ENCODE results near the gene LIPM. TPM values are rescaled to one million over a fixed set of nuclear protein-coding genes. Genes with fewer than 3 reads are reported as not detected.

The LIPM gene
- total and polyA plus RNA-seq, 4 experiments from 2014 or later: not detected

- CTCF ChIA-PET (ENCODE audit: partially characterized antibody): no interaction called here
- no peak overlapping the region for H3K27ac Mint-ChIP-seq
Measured at GRCh38 chr10:88786032-88786770, 16.3 kb upstream of the LIPM start.

DNA sequence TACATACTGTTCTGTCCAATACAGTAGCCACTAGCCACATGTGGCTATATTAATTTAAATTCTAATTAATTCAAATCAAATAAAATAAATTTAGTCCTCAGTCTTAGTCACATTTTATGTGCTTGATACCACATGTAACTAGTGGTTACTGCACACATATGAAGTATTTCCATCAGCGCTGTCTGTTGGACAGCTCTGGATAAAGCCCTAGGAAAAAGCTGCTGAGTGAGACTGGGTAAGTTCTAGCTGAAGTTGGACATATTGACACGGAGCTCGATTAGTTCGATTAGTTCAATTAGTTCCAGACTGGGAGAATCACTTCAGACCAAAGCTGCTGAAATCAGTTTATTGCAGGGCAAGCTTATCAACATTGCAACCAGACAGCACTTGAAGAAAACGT, 15.1 kb upstream of the LIPM start:
- Histone ChIP-seq H3K36me3 (ENCODE audit: insufficient read depth, low read length) (no peaks in the 10 kb centered on the region), H3K27me3 (ENCODE audit: insufficient read depth, low read length) (no peaks in the 10 kb centered on the region), H3K4me3 (ENCODE audit: low read length in 2 of 2) (no peak overlapping the region), H3K27ac (ENCODE audit: low read depth, low read length) (no peak overlapping the region), H3K4me1 (ENCODE audit: insufficient read depth, low read length) (no peaks in the 10 kb centered on the region), H3K9me3 (ENCODE audit: control insufficient read depth in 1 of 2, low read length in 2 of 2) (no peaks in the 10 kb centered on the region)
- Mint-ChIP-seq H3K27me3 (peaks cover 1 to 3% of the 10 kb centered on the region in 2 donors), H3K9me3 (peaks cover 0 to 2% (median 0%) of the 10 kb centered on the region in 8 donors), H3K4me1 (peaks cover 0 to 2% (median 1%) of the 10 kb centered on the region in 4 donors), H3K36me3 (no peaks in the 10 kb centered on the region), H3K27ac (no peak overlapping the region), H3K4me3 (no peak overlapping the region)
- ChIA-PET CTCF (ENCODE audit: partially characterized antibody) (no interaction called here), POLR2A (ENCODE audit: partially characterized antibody) (no interaction called here)
- DNase-seq: no peak
- intact Hi-C loops (cut with micrococcal nuclease): no loop called here

More at GRCh38 chr10:88786032-88786770, 16.3 kb upstream of the LIPM start:
- POLR2A ChIA-PET (ENCODE audit: partially characterized antibody): no interaction called here
- Mint-ChIP-seq H3K36me3 (no peaks in the 10 kb centered on the region), H3K27me3 (peaks cover 1 to 3% of the 10 kb centered on the region in 2 donors), H3K4me1 (peaks cover 0 to 2% (median 0%) of the 10 kb centered on the region in 4 donors), H3K4me3 (no peak overlapping the region), H3K9me3 (peaks cover 0 to 2% (median 0%) of the 10 kb centered on the region in 8 donors)
- no peaks in the 10 kb centered on the region for H3K9me3 ChIP-seq (ENCODE audit: control insufficient read depth in 1 of 2, low read length in 2 of 2)
- H3K27ac ChIP-seq (ENCODE audit: low read depth, low read length): no peak overlapping the region
- H3K4me3 ChIP-seq (ENCODE audit: low read length in 2 of 2): no peak overlapping the region
- no peak for DNase-seq
- no peaks in the 10 kb centered on the region for H3K4me1 ChIP-seq (ENCODE audit: insufficient read depth, low read length)
- H3K36me3 ChIP-seq (ENCODE audit: insufficient read depth, low read length): no peaks in the 10 kb centered on the region
- intact Hi-C loops (cut with micrococcal nuclease): no loop called here
- H3K27me3 ChIP-seq (ENCODE audit: insufficient read depth, low read length): no peaks in the 10 kb centered on the region

GRCh38 chr10:88788924-88789323, 13.6 kb upstream of the LIPM start:
- no peak for DNase-seq
- Mint-ChIP-seq H3K4me3 (no peak overlapping the region), H3K27me3 (peaks cover 1 to 3% of the 10 kb centered on the region in 2 donors), H3K4me1 (peaks cover 3 to 14% (median 8%) of the 10 kb centered on the region in 4 donors), H3K27ac (no peak overlapping the region), H3K36me3 (no peaks in the 10 kb centered on the region), H3K9me3 (peaks cover 0 to 2% (median 0%) of the 10 kb centered on the region in 8 donors)
- CTCF ChIA-PET (ENCODE audit: partially characterized antibody): interaction anchor here (1.1 kb wide), 1 partner anchor 22 kb away, joined by 4 read pairs; no protein-coding TSS in a partner anchor
- intact Hi-C loops (cut with micrococcal nuclease): no loop called here
- POLR2A ChIA-PET (ENCODE audit: partially characterized antibody): no interaction called here
- Histone ChIP-seq H3K4me1 (ENCODE audit: insufficient read depth, low read length) (peaks cover 8% of the 10 kb centered on the region), H3K27ac (ENCODE audit: low read depth, low read length) (no peak overlapping the region), H3K36me3 (ENCODE audit: insufficient read depth, low read length) (no peaks in the 10 kb centered on the region), H3K4me3 (ENCODE audit: low read length in 2 of 2) (no peak overlapping the region), H3K9me3 (ENCODE audit: control insufficient read depth in 1 of 2, low read length in 2 of 2) (no peaks in the 10 kb centered on the region), H3K27me3 (ENCODE audit: insufficient read depth, low read length) (no peaks in the 10 kb centered on the region)

- peaks cover 4 to 17% (median 11%) of the 10 kb centered on the region in 4 donors for H3K4me1 Mint-ChIP-seq
- POLR2A ChIA-PET (ENCODE audit: partially characterized antibody): no interaction called here
- H3K4me1 ChIP-seq (ENCODE audit: insufficient read depth, low read length): peaks cover 10% of the 10 kb centered on the region
- H3K4me3 ChIP-seq (ENCODE audit: low read length in 2 of 2): no peak overlapping the region
- H3K36me3 Mint-ChIP-seq: no peaks in the 10 kb centered on the region
- H3K27ac ChIP-seq (ENCODE audit: low read depth, low read length): no peak overlapping the region
- CTCF ChIA-PET (ENCODE audit: partially characterized antibody): interaction anchor here (0.7 to 1.5 kb wide), 2 partner anchors 13 to 45 kb away, joined by 3 read pairs; no protein-coding TSS in a partner anchor
- H3K9me3 Mint-ChIP-seq: peaks cover 0 to 2% (median 0%) of the 10 kb centered on the region in 8 donors
- peaks cover 0 to 1% of the 10 kb centered on the region in 2 donors for H3K27me3 Mint-ChIP-seq
- H3K27me3 ChIP-seq (ENCODE audit: insufficient read depth, low read length): no peaks in the 10 kb centered on the region
- intact Hi-C loops (cut with micrococcal nuclease): no loop called here
- no peaks in the 10 kb centered on the region for H3K9me3 ChIP-seq (ENCODE audit: control insufficient read depth in 1 of 2, low read length in 2 of 2)
- H3K27ac Mint-ChIP-seq: no peak overlapping the region
- no peak overlapping the region for H3K4me3 Mint-ChIP-seq
- DNase-seq: no peak
- no peaks in the 10 kb centered on the region for H3K36me3 ChIP-seq (ENCODE audit: insufficient read depth, low read length)
Measured at GRCh38 chr10:88791924-88792323, 10.6 kb upstream of the LIPM start.

DNA sequence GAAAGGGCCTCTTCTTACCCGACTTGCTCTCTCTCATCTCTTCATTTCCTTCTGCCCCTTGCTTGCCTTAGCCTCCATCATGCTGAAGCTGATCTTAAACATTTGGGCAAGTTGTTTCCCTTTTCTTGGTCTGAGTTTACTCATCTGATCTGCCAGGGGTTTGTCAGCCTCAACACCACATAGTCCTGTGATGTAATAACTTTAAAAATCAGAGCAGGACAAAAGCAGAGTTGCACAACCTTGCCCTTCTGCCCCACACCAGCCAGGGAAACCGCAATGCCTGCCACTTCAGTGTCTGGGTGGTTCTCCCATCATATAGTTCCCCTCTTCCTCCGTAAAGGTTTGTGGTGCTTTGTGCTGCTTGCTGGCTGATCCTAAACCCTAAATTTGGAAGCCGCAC, 9.9 kb upstream of the LIPM start:
- Histone ChIP-seq H3K9me3 (ENCODE audit: control insufficient read depth in 1 of 2, low read length in 2 of 2) (no peaks in the 10 kb centered on the region), H3K36me3 (ENCODE audit: insufficient read depth, low read length) (no peaks in the 10 kb centered on the region), H3K4me1 (ENCODE audit: insufficient read depth, low read length) (peaks cover 10% of the 10 kb centered on the region), H3K4me3 (ENCODE audit: low read length in 2 of 2) (no peak overlapping the region), H3K27ac (ENCODE audit: low read depth, low read length) (no peak overlapping the region), H3K27me3 (ENCODE audit: insufficient read depth, low read length) (no peaks in the 10 kb centered on the region)
- H3K27ac Mint-ChIP-seq: no peak overlapping the region
- POLR2A ChIA-PET (ENCODE audit: partially characterized antibody): no interaction called here
- no peaks in the 10 kb centered on the region for H3K36me3 Mint-ChIP-seq
- CTCF ChIA-PET (ENCODE audit: partially characterized antibody): no interaction called here
- peaks cover 0 to 2% (median 0%) of the 10 kb centered on the region in 8 donors for H3K9me3 Mint-ChIP-seq
- intact Hi-C loops (cut with micrococcal nuclease): no loop called here
- DNase-seq: no peak
- peaks cover 4 to 17% (median 11%) of the 10 kb centered on the region in 4 donors for H3K4me1 Mint-ChIP-seq
- peaks cover 0 to 1% of the 10 kb centered on the region in 2 donors for H3K27me3 Mint-ChIP-seq
- H3K4me3 Mint-ChIP-seq: no peak overlapping the region

DNA sequence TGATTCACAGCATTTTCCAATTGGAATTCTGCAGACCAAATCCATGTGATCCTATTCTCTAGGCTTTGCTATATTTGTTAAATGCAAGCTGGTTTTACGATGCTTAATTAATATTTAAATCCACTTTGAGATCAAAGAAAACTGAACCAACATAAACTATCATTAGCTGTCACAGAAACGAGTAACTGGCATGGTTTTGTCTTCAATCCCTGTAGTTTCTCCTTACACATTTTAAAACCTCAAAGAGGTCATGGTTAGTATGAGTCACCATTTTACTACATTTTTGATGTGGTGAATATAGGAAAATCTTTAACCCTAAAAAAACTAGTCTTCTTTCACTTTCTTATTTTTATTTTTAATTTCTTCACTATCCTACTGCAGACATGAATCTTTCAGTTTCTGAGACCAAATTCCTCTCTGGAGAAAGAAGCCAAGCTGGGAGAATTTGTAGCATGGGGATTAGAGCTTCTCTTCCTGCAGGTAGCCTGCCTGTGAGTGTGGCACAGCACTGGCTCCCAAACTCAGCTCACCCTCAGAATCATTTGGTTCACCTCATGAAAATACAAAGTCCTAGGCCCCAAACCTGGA, 8.7 kb upstream of the LIPM start:
- peaks cover 4 to 17% (median 11%) of the 10 kb centered on the region in 4 donors for H3K4me1 Mint-ChIP-seq
- H3K9me3 Mint-ChIP-seq: peaks cover 0 to 3% (median 0%) of the 10 kb centered on the region in 8 donors
- Histone ChIP-seq H3K27me3 (ENCODE audit: insufficient read depth, low read length) (no peaks in the 10 kb centered on the region), H3K27ac (ENCODE audit: low read depth, low read length) (no peak overlapping the region), H3K9me3 (ENCODE audit: control insufficient read depth in 1 of 2, low read length in 2 of 2) (no peaks in the 10 kb centered on the region), H3K4me3 (ENCODE audit: low read length in 2 of 2) (no peak overlapping the region), H3K36me3 (ENCODE audit: insufficient read depth, low read length) (no peaks in the 10 kb centered on the region), H3K4me1 (ENCODE audit: insufficient read depth, low read length) (peaks cover 10% of the 10 kb centered on the region)
- no peaks in the 10 kb centered on the region for H3K36me3 Mint-ChIP-seq
- ChIA-PET POLR2A (ENCODE audit: partially characterized antibody) (interaction anchor here (0.9 kb wide), 1 partner anchor 86 kb away, joined by 3 read pairs; the partner anchor contains the start of gene STAMBPL1), CTCF (ENCODE audit: partially characterized antibody) (interaction anchor here (0.7 to 1.6 kb wide), 3 partner anchors 15 to 42 kb away, joined by 3 to 4 read pairs (median 3); no protein-coding TSS in a partner anchor)
- H3K27me3 Mint-ChIP-seq: no peaks in the 10 kb centered on the region
- peak overlapping the region in 1 of 7 donors; percentile 89 for H3K27ac Mint-ChIP-seq
- intact Hi-C loops (cut with micrococcal nuclease): no loop called here
- DNase-seq: peak in 4 of 5 donors; percentile 15 to 41 (median 26)
- H3K4me3 Mint-ChIP-seq: peak overlapping the region in 3 of 8 donors; percentile 40 to 74 (median 57)

DNA sequence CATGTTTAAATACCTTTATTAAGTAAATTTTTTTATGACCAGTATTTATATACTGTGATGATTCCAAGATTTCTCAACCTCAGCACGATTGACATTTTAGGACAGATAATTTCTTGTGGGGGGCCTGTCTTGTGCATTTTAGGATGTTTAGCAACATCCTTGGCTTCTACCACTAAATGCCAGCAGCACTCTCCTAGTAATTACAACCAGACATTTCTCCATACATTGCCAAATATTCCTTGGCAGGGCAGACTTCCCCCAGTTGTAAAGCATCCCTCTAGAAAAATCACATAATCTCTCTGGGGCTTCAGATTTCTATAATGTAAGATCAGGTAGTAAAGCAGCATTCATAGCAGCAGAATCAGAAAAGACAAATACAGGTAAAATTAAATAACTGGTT, 7.8 kb upstream of the LIPM start:
- no peak overlapping the region for H3K27ac Mint-ChIP-seq
- CTCF ChIA-PET (ENCODE audit: partially characterized antibody): interaction anchor here (0.9 to 1.6 kb wide), 2 partner anchors 15 to 41 kb away, joined by 3 read pairs; no protein-coding TSS in a partner anchor
- Histone ChIP-seq H3K27me3 (ENCODE audit: insufficient read depth, low read length) (no peaks in the 10 kb centered on the region), H3K27ac (ENCODE audit: low read depth, low read length) (no peak overlapping the region), H3K4me1 (ENCODE audit: insufficient read depth, low read length) (peaks cover 10% of the 10 kb centered on the region), H3K36me3 (ENCODE audit: insufficient read depth, low read length) (no peaks in the 10 kb centered on the region), H3K9me3 (ENCODE audit: control insufficient read depth in 1 of 2, low read length in 2 of 2) (no peaks in the 10 kb centered on the region), H3K4me3 (ENCODE audit: low read length in 2 of 2) (no peak overlapping the region)
- peaks cover 0 to 1% (median 0%) of the 10 kb centered on the region in 8 donors for H3K9me3 Mint-ChIP-seq
- no peak overlapping the region for H3K4me3 Mint-ChIP-seq
- intact Hi-C loops (cut with micrococcal nuclease): no loop called here
- POLR2A ChIA-PET (ENCODE audit: partially characterized antibody): no interaction called here
- H3K4me1 Mint-ChIP-seq: peaks cover 4 to 17% (median 11%) of the 10 kb centered on the region in 4 donors
- H3K27me3 Mint-ChIP-seq: no peaks in the 10 kb centered on the region
- no peaks in the 10 kb centered on the region for H3K36me3 Mint-ChIP-seq
- DNase-seq: no peak

Measured in CD4-positive, alpha-beta memory T cell (primary cell).